CD4-positive, alpha-beta memory T cell (primary cell): ENCODE data around the gene P2RY12. TPM values are rescaled to one million over a fixed set of nuclear protein-coding genes. Genes with fewer than 3 reads are reported as not detected.

Experiments used
- CTCF ChIA-PET: fragments of 350-600 bp; sonication (Branson Sonifier 250); formaldehyde crosslinking; loops from one replicate; lab custom pipeline; 2021; ENCODE audit warnings: inconsistent platforms; ENCODE audit not compliant: partially characterized antibody; lab: Charles Lee
- POLR2A ChIA-PET: fragments of 350-600 bp; sonication (Branson Sonifier 250); formaldehyde crosslinking; loops from one replicate; lab custom pipeline; 2021; ENCODE audit not compliant: partially characterized antibody; lab: Charles Lee
- DNase-seq, 5 donors: peaks; one replicate each; pipeline versions ENCODE4 v3.0.0 to v3.0.0-alpha.2; 2020 to 2022; ENCODE audit warnings: mixed read lengths in 1 of 5
- H3K27ac ChIP-seq: one replicate; pipeline ENCODE4 v1.7.0; 2013; ENCODE audit warnings: low read depth, low read length
- H3K27me3 ChIP-seq: 2 replicates; pipeline ENCODE4 v1.7.0; 2013; ENCODE audit warnings: mild to moderate bottlenecking, low read length, moderate library complexity; ENCODE audit not compliant: insufficient read depth
- H3K36me3 ChIP-seq: 2 replicates; pipeline ENCODE4 v1.7.0; 2013; ENCODE audit warnings: mild to moderate bottlenecking, low read length, moderate library complexity; ENCODE audit not compliant: insufficient read depth
- H3K4me1 ChIP-seq: 2 replicates; pipeline ENCODE4 v1.7.0; 2013; ENCODE audit warnings: mild to moderate bottlenecking, low read length, moderate library complexity; ENCODE audit not compliant: insufficient read depth
- H3K4me3 ChIP-seq, 2 donors: one replicate each; pipeline ENCODE4 v1.7.0; 2013; ENCODE audit warnings: low read length in 2 of 2, mild to moderate bottlenecking in 1 of 2
- H3K9me3 ChIP-seq, 2 donors: one replicate each; pipeline ENCODE4 v1.7.0; 2013; ENCODE audit warnings: low read length in 2 of 2, control low read depth in 1 of 2; ENCODE audit not compliant: control insufficient read depth in 1 of 2
- H3K27ac Mint-ChIP-seq, 7 donors: one replicate each; pipeline ENCODE4 v1.8.0; 2020 to 2021; ENCODE audit warnings: mixed read lengths in 7 of 7, mild to moderate bottlenecking in 6 of 7, inconsistent platforms in 3 of 7, moderate library complexity in 3 of 7
- H3K27me3 Mint-ChIP-seq, 2 donors: one replicate each; pipeline ENCODE4 v1.8.0; 2020 to 2021; ENCODE audit warnings: mixed read lengths in 2 of 2
- H3K36me3 Mint-ChIP-seq, 2 donors: one replicate each; pipeline ENCODE4 v1.8.0; 2020 to 2021; ENCODE audit warnings: mixed read lengths in 2 of 2, inconsistent platforms in 1 of 2, mild to moderate bottlenecking in 1 of 2
- H3K4me1 Mint-ChIP-seq, 4 donors: one replicate each; pipeline ENCODE4 v1.8.0; 2020 to 2021; ENCODE audit warnings: mixed read lengths in 4 of 4, mild to moderate bottlenecking in 1 of 4
- H3K4me3 Mint-ChIP-seq, 8 donors: one replicate each; pipeline ENCODE4 v1.8.0; 2020 to 2021; ENCODE audit warnings: mixed read lengths in 8 of 8, mild to moderate bottlenecking in 7 of 8, moderate library complexity in 6 of 8, inconsistent platforms in 3 of 8
- H3K9me3 Mint-ChIP-seq, 8 donors: one replicate each; pipeline ENCODE4 v1.8.0; 2020 to 2021; ENCODE audit warnings: mixed read lengths in 8 of 8, mild to moderate bottlenecking in 5 of 8, inconsistent platforms in 3 of 8, moderate library complexity in 1 of 8
- intact Hi-C: fragments of 100-400 bp; cut with micrococcal nuclease; formaldehyde crosslinking; loops from one replicate; pipeline ENCODE4 v1.15.1; 2023
- polyA plus RNA-seq, 2 donors: library from polyadenylated mRNA; unstranded; fragments of 300-500 nt; fragmentation: Illumina TruSeq; gene quantifications; one replicate each; pipeline ENCODE4 v1.2.3, GENCODE V29; 2021
- total RNA-seq, 2 experiments: library from RNA; stranded (reverse); gene quantifications; one replicate each; pipeline ENCODE4 v1.2.3, GENCODE V29; 2021

The P2RY12 gene
- total and polyA plus RNA-seq, 4 experiments from 2014 or later = not detected

DNA sequence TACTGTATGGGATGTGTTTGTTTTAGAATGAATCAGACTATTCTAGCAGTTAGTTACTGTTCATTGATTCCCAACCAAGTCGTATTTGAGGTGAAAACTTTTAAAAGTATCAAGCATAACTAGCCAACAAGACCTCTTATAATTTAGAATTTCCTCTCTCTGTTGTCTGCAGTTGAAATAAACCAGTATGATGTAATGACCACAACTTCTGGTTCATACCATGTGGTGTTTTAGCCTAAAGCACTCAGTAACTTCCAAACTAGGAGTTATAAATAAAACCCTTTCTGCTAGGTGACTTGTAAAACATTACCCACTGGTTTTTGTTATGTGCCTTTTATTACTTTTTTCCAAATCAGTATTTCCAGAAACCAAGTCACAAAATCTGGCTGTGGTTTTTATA, 19.8 kb upstream of the P2RY12 start:
- Histone ChIP-seq H3K4me1 (no peaks in the 10 kb centered on the region), H3K4me3 (no peak overlapping the region), H3K27me3 (no peaks in the 10 kb centered on the region), H3K36me3 (no peaks in the 10 kb centered on the region), H3K27ac (no peak overlapping the region), H3K9me3 (no peaks in the 10 kb centered on the region)
- Mint-ChIP-seq H3K4me1 (no peaks in the 10 kb centered on the region), H3K9me3 (no peaks in the 10 kb centered on the region), H3K27me3 (peaks cover 2 to 7% of the 10 kb centered on the region in 2 donors), H3K4me3 (no peak overlapping the region), H3K36me3 (no peaks in the 10 kb centered on the region), H3K27ac (no peak overlapping the region)
- ChIA-PET CTCF (no interaction called here), POLR2A (no interaction called here)
- intact Hi-C loops = no loop called here
- no peak for DNase-seq

DNA sequence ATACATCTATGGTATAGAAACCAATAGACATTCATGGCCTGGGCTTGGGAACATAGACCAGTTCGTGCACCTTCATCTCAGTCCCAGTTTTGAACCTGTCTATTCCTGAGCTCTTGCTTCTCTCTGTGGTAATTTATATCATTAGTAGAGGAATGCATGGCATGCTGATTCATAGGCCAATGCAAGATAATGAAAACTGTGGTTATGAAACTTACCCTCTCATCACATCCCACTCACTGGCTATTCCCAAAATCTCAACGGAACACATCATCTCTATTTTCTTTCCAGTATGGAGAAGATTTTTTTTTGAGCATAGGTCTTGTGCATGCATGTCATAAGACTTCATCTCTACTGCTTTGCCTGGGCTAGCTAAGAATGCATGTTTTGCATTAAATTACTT, 18.7 kb upstream of the P2RY12 start:
- Mint-ChIP-seq H3K4me1 (no peaks in the 10 kb centered on the region), H3K27ac (no peak overlapping the region), H3K27me3 (peaks cover 2 to 7% of the 10 kb centered on the region in 2 donors), H3K36me3 (no peaks in the 10 kb centered on the region), H3K4me3 (no peak overlapping the region), H3K9me3 (no peaks in the 10 kb centered on the region)
- no peak for DNase-seq
- Histone ChIP-seq H3K36me3 (no peaks in the 10 kb centered on the region), H3K27me3 (no peaks in the 10 kb centered on the region), H3K9me3 (no peaks in the 10 kb centered on the region), H3K4me1 (no peaks in the 10 kb centered on the region), H3K4me3 (no peak overlapping the region), H3K27ac (no peak overlapping the region)
- CTCF ChIA-PET = no interaction called here
- POLR2A ChIA-PET = no interaction called here
- intact Hi-C loops = no loop called here

DNA sequence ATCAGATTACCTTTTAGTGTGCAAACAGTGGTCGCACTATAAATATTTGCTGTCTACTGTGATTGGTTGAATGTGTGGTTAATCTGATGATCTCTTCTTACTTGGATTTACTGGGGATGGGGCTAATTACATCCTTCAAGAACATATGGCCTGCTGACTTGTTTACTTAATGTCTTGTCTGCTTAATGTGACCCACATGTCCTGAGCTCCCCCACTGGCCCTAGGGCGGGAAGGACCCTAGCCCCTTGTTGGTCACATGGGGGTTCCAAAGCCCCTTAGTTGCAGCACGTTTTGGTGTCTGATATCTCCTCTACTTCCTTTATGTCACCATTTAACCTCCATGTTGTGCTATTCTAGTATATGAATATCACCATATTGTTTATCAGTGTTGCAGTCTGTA, 17.8 kb upstream of the P2RY12 start:
- DNase-seq = no peak
- no peak overlapping the region for H3K4me3 ChIP-seq
- H3K9me3 Mint-ChIP-seq = no peaks in the 10 kb centered on the region
- no peak overlapping the region for H3K27ac Mint-ChIP-seq
- H3K27me3 ChIP-seq = no peaks in the 10 kb centered on the region
- H3K4me1 ChIP-seq = no peaks in the 10 kb centered on the region
- H3K36me3 ChIP-seq = no peaks in the 10 kb centered on the region
- H3K9me3 ChIP-seq = no peaks in the 10 kb centered on the region
- CTCF ChIA-PET = no interaction called here
- no peaks in the 10 kb centered on the region for H3K4me1 Mint-ChIP-seq
- POLR2A ChIA-PET = no interaction called here
- intact Hi-C loops = no loop called here
- no peak overlapping the region for H3K27ac ChIP-seq
- H3K36me3 Mint-ChIP-seq = no peaks in the 10 kb centered on the region
- no peak overlapping the region for H3K4me3 Mint-ChIP-seq
- H3K27me3 Mint-ChIP-seq = peaks cover 2 to 6% of the 10 kb centered on the region in 2 donors

DNA sequence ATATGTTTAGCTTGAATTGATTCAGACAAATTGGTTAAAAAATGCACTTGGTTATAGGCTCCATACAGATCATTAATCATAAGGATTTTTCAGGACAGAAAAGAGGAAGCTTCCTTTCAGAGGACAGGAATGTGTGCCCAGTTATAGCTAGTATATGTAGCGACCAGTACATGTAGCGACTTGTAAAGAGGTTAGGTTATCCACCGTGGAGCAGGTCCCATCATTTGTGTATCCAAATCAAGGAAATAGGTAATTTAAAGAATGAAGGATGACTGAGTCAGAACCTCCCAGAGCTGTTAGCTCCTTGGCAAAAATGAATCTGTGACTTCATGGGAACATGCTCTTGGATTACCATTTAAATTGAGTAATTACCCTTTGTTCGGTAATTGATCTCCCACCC, 15.8 kb upstream of the P2RY12 start:
- Histone ChIP-seq H3K4me1 (no peaks in the 10 kb centered on the region), H3K27ac (no peak overlapping the region), H3K9me3 (no peaks in the 10 kb centered on the region), H3K4me3 (no peak overlapping the region), H3K36me3 (no peaks in the 10 kb centered on the region), H3K27me3 (no peaks in the 10 kb centered on the region)
- DNase-seq = no peak
- POLR2A ChIA-PET = no interaction called here
- no peaks in the 10 kb centered on the region for H3K4me1 Mint-ChIP-seq
- H3K27ac Mint-ChIP-seq = no peak overlapping the region
- no peaks in the 10 kb centered on the region for H3K9me3 Mint-ChIP-seq
- H3K36me3 Mint-ChIP-seq = no peaks in the 10 kb centered on the region
- intact Hi-C loops = no loop called here
- CTCF ChIA-PET = no interaction called here
- H3K27me3 Mint-ChIP-seq = peaks cover 2 to 6% of the 10 kb centered on the region in 2 donors
- H3K4me3 Mint-ChIP-seq = no peak overlapping the region

DNA sequence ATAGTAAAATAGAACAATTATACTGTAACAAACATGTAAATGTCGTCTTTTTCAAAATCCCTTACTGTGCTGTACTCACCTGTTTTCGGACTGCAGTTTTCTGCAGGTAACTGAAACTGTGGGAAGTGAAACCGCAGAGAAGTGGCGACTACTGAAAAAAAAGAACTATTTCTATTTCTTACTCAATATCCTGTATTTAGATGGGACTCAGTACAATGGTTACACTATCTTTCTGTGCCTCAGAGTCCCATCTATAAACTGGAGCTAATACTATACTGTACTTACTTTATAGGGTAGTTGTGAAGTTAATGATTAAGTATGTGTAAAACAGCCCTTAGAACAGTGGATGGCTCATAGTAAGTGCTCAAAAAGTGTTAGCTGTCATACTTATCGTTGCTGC, 14.3 kb upstream of the P2RY12 start:
- Mint-ChIP-seq H3K4me1 (no peaks in the 10 kb centered on the region), H3K27ac (no peak overlapping the region), H3K9me3 (no peaks in the 10 kb centered on the region), H3K4me3 (no peak overlapping the region), H3K27me3 (peaks cover 2 to 3% of the 10 kb centered on the region in 2 donors), H3K36me3 (no peaks in the 10 kb centered on the region)
- Histone ChIP-seq H3K4me3 (no peak overlapping the region), H3K9me3 (no peaks in the 10 kb centered on the region), H3K27me3 (no peaks in the 10 kb centered on the region), H3K27ac (no peak overlapping the region), H3K36me3 (no peaks in the 10 kb centered on the region), H3K4me1 (no peaks in the 10 kb centered on the region)
- ChIA-PET CTCF (no interaction called here), POLR2A (no interaction called here)
- DNase-seq = no peak
- intact Hi-C loops = no loop called here

DNA sequence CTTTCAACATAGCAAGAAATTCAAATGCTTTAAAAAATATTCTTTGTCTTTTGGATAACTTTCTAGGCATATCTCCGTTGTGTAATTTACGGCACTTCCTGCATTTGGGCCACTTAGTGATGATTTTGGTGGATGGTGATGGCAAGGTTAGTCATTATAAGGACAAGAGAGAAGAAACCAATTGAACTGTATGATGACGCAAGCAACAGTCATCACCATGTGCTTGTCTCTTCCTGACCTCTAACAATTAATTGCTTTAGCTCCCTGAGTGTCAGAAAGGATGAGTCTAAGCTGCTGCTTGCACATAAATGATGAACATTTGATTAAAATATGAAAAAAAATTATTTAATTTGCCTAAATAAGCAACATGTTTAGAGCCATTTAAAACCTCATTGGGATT, 11.3 kb upstream of the P2RY12 start:
- H3K4me1 ChIP-seq = no peaks in the 10 kb centered on the region
- peaks cover 0 to 4% of the 10 kb centered on the region in 2 donors for H3K27me3 Mint-ChIP-seq
- ChIA-PET CTCF (no interaction called here), POLR2A (no interaction called here)
- no peaks in the 10 kb centered on the region for H3K36me3 Mint-ChIP-seq
- H3K4me1 Mint-ChIP-seq = no peaks in the 10 kb centered on the region
- H3K9me3 Mint-ChIP-seq = no peaks in the 10 kb centered on the region
- H3K4me3 ChIP-seq = no peak overlapping the region
- intact Hi-C loops = no loop called here
- no peaks in the 10 kb centered on the region for H3K9me3 ChIP-seq
- no peak for DNase-seq
- H3K27ac ChIP-seq = no peak overlapping the region
- no peak overlapping the region for H3K4me3 Mint-ChIP-seq
- H3K27ac Mint-ChIP-seq = no peak overlapping the region
- H3K36me3 ChIP-seq = no peaks in the 10 kb centered on the region
- no peaks in the 10 kb centered on the region for H3K27me3 ChIP-seq

DNA sequence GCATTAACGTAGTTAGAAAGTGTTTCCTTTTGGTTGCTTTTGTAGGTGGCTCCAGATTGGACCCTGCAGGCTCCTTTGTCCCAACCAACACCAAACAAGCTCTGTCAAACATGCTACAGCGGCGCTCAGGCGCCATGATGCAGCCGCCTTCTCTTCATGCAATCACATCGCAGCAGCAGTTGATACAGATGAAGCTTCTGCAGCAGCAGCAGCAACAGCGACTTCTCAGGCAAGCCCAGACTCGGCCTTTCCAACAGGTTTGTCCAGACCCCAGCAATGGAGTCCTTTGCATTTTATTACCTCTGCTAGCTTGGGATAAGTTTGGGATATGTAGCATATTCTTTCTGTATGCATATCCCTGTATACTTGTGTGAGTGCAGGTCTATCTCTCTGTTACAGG, 10.1 kb upstream of the P2RY12 start:
- no peak overlapping the region for H3K27ac Mint-ChIP-seq
- H3K9me3 Mint-ChIP-seq = no peaks in the 10 kb centered on the region
- no peaks in the 10 kb centered on the region for H3K27me3 ChIP-seq
- intact Hi-C loops = no loop called here
- no peak overlapping the region for H3K4me3 Mint-ChIP-seq
- POLR2A ChIA-PET = no interaction called here
- no peak overlapping the region for H3K27ac ChIP-seq
- H3K4me1 Mint-ChIP-seq = no peaks in the 10 kb centered on the region
- CTCF ChIA-PET = no interaction called here
- H3K9me3 ChIP-seq = no peaks in the 10 kb centered on the region
- no peaks in the 10 kb centered on the region for H3K36me3 ChIP-seq
- no peaks in the 10 kb centered on the region for H3K36me3 Mint-ChIP-seq
- no peak overlapping the region for H3K4me3 ChIP-seq
- DNase-seq = no peak
- H3K4me1 ChIP-seq = no peaks in the 10 kb centered on the region
- peaks cover 0 to 1% of the 10 kb centered on the region in 2 donors for H3K27me3 Mint-ChIP-seq

DNA sequence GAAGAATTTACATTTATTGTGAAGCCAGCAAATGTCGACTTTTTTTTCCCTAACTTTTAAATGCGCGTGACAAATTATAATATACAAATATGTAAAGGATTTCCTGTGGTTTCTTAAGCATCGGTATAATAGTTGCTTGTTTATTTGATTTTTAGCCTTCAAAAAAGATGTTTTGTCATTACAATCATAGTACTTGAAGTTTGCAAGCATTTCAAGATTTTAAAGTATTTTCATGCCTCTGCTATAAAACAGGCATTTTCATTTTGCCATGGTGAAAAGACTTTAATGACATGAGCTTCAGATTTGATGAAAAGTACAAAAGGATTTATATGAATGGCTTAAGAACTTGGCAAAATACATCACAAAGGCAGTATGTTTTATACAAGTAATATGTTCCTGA, 9.4 kb upstream of the P2RY12 start:
- Histone ChIP-seq H3K27me3 (no peaks in the 10 kb centered on the region), H3K27ac (no peak overlapping the region), H3K9me3 (no peaks in the 10 kb centered on the region), H3K4me3 (no peak overlapping the region), H3K4me1 (no peaks in the 10 kb centered on the region), H3K36me3 (no peaks in the 10 kb centered on the region)
- POLR2A ChIA-PET = no interaction called here
- intact Hi-C loops = no loop called here
- Mint-ChIP-seq H3K4me1 (no peaks in the 10 kb centered on the region), H3K36me3 (no peaks in the 10 kb centered on the region), H3K27me3 (peaks cover 0 to 5% of the 10 kb centered on the region in 2 donors), H3K4me3 (no peak overlapping the region), H3K27ac (no peak overlapping the region), H3K9me3 (no peaks in the 10 kb centered on the region)
- DNase-seq = no peak
- CTCF ChIA-PET = no interaction called here
